ENCODE measurements around the gene PPP2R5C. TPM values are rescaled to one million over a fixed set of nuclear protein-coding genes. Genes with fewer than 3 reads are reported as not detected.

The PPP2R5C gene
- 65.4 and 85.0 TPM in 2 replicates for total RNA-seq

GRCh38 chr14:101761032-101761880 lies at the start of gene PPP2R5C:
PPP2R5C (plus strand) TSS chr14:101761709; CDS start chr14:101761894, 185 bp downstream.

GRCh38 chr14:101964297-101965180 lies 203.0 kb downstream of the PPP2R5C start, which contains the start of gene DYNC1H1:
DYNC1H1 (plus strand) TSS chr14:101964573; CDS start chr14:101964692, 119 bp downstream.

Other genes starting within 250 kb of the PPP2R5C start
- gene DIO3, start 200.2 kb upstream of the PPP2R5C start, total RNA-seq = 0.20 and 1.2 TPM in 2 replicates
- 369 and 432 TPM in 2 replicates for gene DYNC1H1, start 202.9 kb downstream of the PPP2R5C start, total RNA-seq